Mesenchymal stem cell (in vitro differentiated cells and primary cell): Measurements from ENCODE around the gene KCNQ5.

Experiments used
- DNase-seq: peaks from one replicate; pipeline ENCODE4 v3.0.0-alpha.2; 2013
- H2AFZ ChIP-seq: one replicate; pipeline ENCODE4 v1.6.1; 2013; ENCODE audit warnings: low read depth, mild to moderate bottlenecking, control low read depth, inconsistent platforms, low read length, moderate library complexity
- H2AK5ac ChIP-seq: 2 replicates; pipeline ENCODE4 v1.6.1; 2013; ENCODE audit warnings: low read length, moderate library complexity, mild to moderate bottlenecking, inconsistent platforms; ENCODE audit not compliant: severe bottlenecking
- H2BK120ac ChIP-seq: one replicate; pipeline ENCODE4 v1.6.1; 2013; ENCODE audit warnings: low read depth, mild to moderate bottlenecking, inconsistent platforms, low read length, moderate library complexity
- H2BK12ac ChIP-seq, 2 experiments: one replicate each; pipeline ENCODE4 v1.6.1; 2013; ENCODE audit warnings: inconsistent platforms in 2 of 2, low read length in 2 of 2, mild to moderate bottlenecking in 2 of 2, moderate library complexity in 2 of 2, control low read depth in 1 of 2
- H2BK15ac ChIP-seq: one replicate; pipeline ENCODE4 v1.6.1; 2013; ENCODE audit warnings: mild to moderate bottlenecking, low read depth, inconsistent platforms; ENCODE audit not compliant: poor library complexity, severe bottlenecking
- H2BK5ac ChIP-seq: 2 replicates; pipeline ENCODE4 v1.6.1; 2013; ENCODE audit warnings: low read depth, mild to moderate bottlenecking, low read length, control low read depth, inconsistent platforms; ENCODE audit not compliant: poor library complexity, severe bottlenecking
- H3K14ac ChIP-seq, 2 experiments: one replicate each; pipeline ENCODE4 v1.6.1; 2013; ENCODE audit warnings: inconsistent platforms in 2 of 2, low read length in 2 of 2, control low read depth in 1 of 2, mild to moderate bottlenecking in 1 of 2, moderate library complexity in 1 of 2
- H3K18ac ChIP-seq, 2 experiments: one replicate each; pipeline ENCODE4 v1.6.1; 2013; ENCODE audit warnings: inconsistent platforms in 2 of 2, low read length in 2 of 2, control low read depth in 1 of 2, low read depth in 1 of 2, mild to moderate bottlenecking in 1 of 2
- H3K23ac ChIP-seq, 2 experiments: one replicate each; pipeline ENCODE4 v1.6.1; 2013; ENCODE audit warnings: inconsistent platforms in 2 of 2, low read length in 2 of 2, mild to moderate bottlenecking in 2 of 2, moderate library complexity in 2 of 2, control low read depth in 1 of 2
- H3K27ac ChIP-seq: 2 replicates; pipeline ENCODE4 v1.5.1; 2013; ENCODE audit warnings: mild to moderate bottlenecking, moderate library complexity, low read length, control low read depth, inconsistent platforms; ENCODE audit not compliant: poor library complexity, severe bottlenecking
- H3K27me3 ChIP-seq, 2 experiments: 2 replicates each; pipeline versions ENCODE4 v1.6.1 to v1.7.0; 2013; ENCODE audit warnings: low read length in 2 of 2, mild to moderate bottlenecking in 2 of 2, moderate library complexity in 2 of 2, control low read depth in 1 of 2, inconsistent platforms in 1 of 2; ENCODE audit not compliant: control insufficient read depth in 1 of 2, insufficient read depth in 1 of 2
- H3K36me3 ChIP-seq, 2 experiments: 2 replicates each; pipeline versions ENCODE4 v1.6.1 to v1.7.0; 2013; ENCODE audit warnings: low read length in 2 of 2, control low read depth in 1 of 2, inconsistent platforms in 1 of 2, low read depth in 1 of 2, mild to moderate bottlenecking in 1 of 2; ENCODE audit not compliant: insufficient read depth in 2 of 2, control insufficient read depth in 1 of 2
- H3K4ac ChIP-seq, 2 experiments: one replicate each; pipeline ENCODE4 v1.6.1; 2013; ENCODE audit warnings: inconsistent platforms in 2 of 2, low read length in 2 of 2, mild to moderate bottlenecking in 2 of 2, moderate library complexity in 2 of 2, control low read depth in 1 of 2, low read depth in 1 of 2
- H3K4me1 ChIP-seq: 2 replicates; pipeline ENCODE4 v1.6.1; 2013; ENCODE audit warnings: low read depth, low read length, control low read depth; ENCODE audit not compliant: control insufficient read depth, insufficient read depth
- H3K4me2 ChIP-seq: 2 replicates; pipeline ENCODE4 v1.6.1; 2013; ENCODE audit warnings: low read length, mild to moderate bottlenecking, inconsistent platforms; ENCODE audit not compliant: poor library complexity, severe bottlenecking
- H3K4me3 ChIP-seq, 2 experiments: 2 replicates each; pipeline versions ENCODE4 v1.5.1 to v1.7.0; 2013; ENCODE audit warnings: low read length in 2 of 2, mild to moderate bottlenecking in 2 of 2, control low read depth in 1 of 2, low read depth in 1 of 2; ENCODE audit not compliant: insufficient read depth in 1 of 2
- H3K79me1 ChIP-seq: replicated peaks from 2 replicates; pipeline ENCODE4 v1.6.1; 2013; ENCODE audit warnings: mild to moderate bottlenecking, control low read depth, low read length, inconsistent platforms; ENCODE audit not compliant: poor library complexity, severe bottlenecking
- H3K9ac ChIP-seq: 2 replicates; pipeline ENCODE4 v1.7.0; 2013; ENCODE audit warnings: mild to moderate bottlenecking, low read length, moderate library complexity
- H3K9me3 ChIP-seq: 2 replicates; pipeline ENCODE4 v1.7.0; 2013; ENCODE audit warnings: mild to moderate bottlenecking, low read length; ENCODE audit not compliant: control insufficient read depth
- H4K8ac ChIP-seq: one replicate; pipeline ENCODE4 v1.6.1; 2013; ENCODE audit warnings: inconsistent platforms, mild to moderate bottlenecking, low read length, moderate library complexity
- H4K91ac ChIP-seq: one replicate; pipeline ENCODE4 v1.6.1; 2013; ENCODE audit warnings: mild to moderate bottlenecking, low read length, inconsistent platforms
- WGBS: methylation state at CpG from one replicate; pipeline ENCODE4 v1.1.7; 2013; ENCODE audit warnings: mixed read lengths; 5-methylcytosine and 5-hydroxymethylcytosine counted together

KCNQ5 gene

DNA sequence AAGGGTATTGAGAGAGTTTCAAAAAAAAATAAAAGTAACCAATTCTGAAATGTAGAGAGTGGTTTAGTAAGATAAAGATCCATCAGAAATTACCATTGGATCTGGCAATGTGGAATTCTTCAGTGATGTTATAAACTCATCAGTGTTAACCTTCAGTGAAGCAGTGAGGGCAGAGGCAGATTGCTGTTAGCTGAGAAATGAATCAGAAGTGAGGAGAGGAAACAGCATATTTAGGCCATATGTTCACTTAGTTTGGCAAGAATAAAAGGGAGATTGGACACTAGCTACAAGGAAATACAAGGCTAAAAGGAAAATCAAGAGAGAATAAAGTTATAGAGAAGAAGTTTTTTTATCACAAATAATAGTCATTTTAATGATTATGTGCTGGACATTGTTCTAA is 9.6 kb downstream of the KCNQ5 start:
- Histone ChIP-seq H3K27me3 (peaks cover 17% of the 10 kb centered on the region in 2 experiments), H3K9ac (no peak overlapping the region), H3K4ac (no peak overlapping the region), H3K4me1 (no peaks in the 10 kb centered on the region), H3K14ac (no peak overlapping the region), H2AK5ac (no peak overlapping the region), H3K4me2 (no peak overlapping the region), H3K27ac (no peak overlapping the region), H2BK15ac (no peak overlapping the region), H3K4me3 (no peak overlapping the region), H2AFZ (no peak overlapping the region), H3K79me1 (no peaks in the 10 kb centered on the region), H2BK5ac (no peak overlapping the region), H3K18ac (no peak overlapping the region), H3K36me3 (no peaks in the 10 kb centered on the region), H4K8ac (no peak overlapping the region), H2BK12ac (no peak overlapping the region), H3K9me3 (peaks cover 3% of the 10 kb centered on the region), H3K23ac (no peak overlapping the region), H2BK120ac (no peak overlapping the region), H4K91ac (no peak overlapping the region)
- no peak for DNase-seq

DNA sequence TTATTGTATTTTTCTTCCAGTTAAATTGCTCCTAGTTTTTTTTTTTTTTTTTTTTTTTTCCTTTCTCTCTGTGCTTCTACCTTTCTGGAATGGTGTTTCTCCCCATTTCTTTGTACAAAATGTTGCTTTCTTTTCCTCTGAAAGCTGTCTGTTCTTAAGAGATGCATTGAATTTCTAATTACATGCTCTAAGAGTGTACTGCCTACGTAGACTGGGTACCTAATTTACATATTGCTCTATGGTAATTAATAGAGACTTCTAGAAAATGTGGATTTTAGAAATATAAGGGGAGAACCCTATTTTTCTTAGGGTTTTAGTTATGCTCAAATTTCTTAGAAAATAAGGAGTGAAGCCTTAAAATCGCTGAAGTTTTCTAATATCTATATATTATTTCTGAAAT is 13.8 kb downstream of the KCNQ5 start:
- no peak overlapping the region for H3K18ac ChIP-seq
- H3K9ac ChIP-seq = no peak overlapping the region
- H3K36me3 ChIP-seq = no peaks in the 10 kb centered on the region
- no peak overlapping the region for H2AK5ac ChIP-seq
- DNase-seq = no peak
- H3K4me3 ChIP-seq = no peak overlapping the region
- H3K4me2 ChIP-seq = no peak overlapping the region
- no peaks in the 10 kb centered on the region for H3K79me1 ChIP-seq
- no peak overlapping the region for H4K91ac ChIP-seq
- no peak overlapping the region for H2BK5ac ChIP-seq
- no peak overlapping the region for H4K8ac ChIP-seq
- no peak overlapping the region for H3K14ac ChIP-seq
- no peak overlapping the region for H2BK120ac ChIP-seq
- H2AFZ ChIP-seq = no peak overlapping the region
- no peak overlapping the region for H2BK12ac ChIP-seq
- no peak overlapping the region for H3K4ac ChIP-seq
- no peak overlapping the region for H2BK15ac ChIP-seq
- H3K27me3 ChIP-seq = peaks cover 9 to 10% of the 10 kb centered on the region in 2 experiments
- no peak overlapping the region for H3K23ac ChIP-seq
- WGBS = no CpG with 5 or more reads among the region's 2 CpGs
- H3K27ac ChIP-seq = no peak overlapping the region
- H3K9me3 ChIP-seq = no peaks in the 10 kb centered on the region
- H3K4me1 ChIP-seq = no peaks in the 10 kb centered on the region

DNA sequence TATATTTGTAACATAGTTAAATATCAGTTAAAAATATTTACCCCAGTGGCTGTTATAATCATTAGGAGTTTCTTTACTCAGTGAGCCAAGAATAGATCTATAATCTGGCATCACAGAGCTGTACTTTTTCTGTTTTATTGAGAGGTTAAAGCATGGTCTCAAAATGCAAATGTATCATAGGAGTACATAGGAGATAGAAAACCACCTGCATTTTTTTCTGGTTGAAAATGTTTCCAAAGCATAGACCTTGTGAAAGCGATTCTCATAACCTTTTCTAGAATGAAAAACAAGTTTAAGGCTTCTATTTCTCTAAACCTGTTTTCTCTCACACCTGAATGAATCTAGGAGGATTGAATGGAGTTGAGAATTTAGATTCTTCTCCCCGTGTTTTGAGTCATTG is 14.4 kb downstream of the KCNQ5 start:
- no peak overlapping the region for H3K4ac ChIP-seq
- DNase-seq = no peak
- no peak overlapping the region for H2AFZ ChIP-seq
- no peaks in the 10 kb centered on the region for H3K79me1 ChIP-seq
- no peak overlapping the region for H2BK5ac ChIP-seq
- peaks cover 9 to 10% of the 10 kb centered on the region in 2 experiments for H3K27me3 ChIP-seq
- no peak overlapping the region for H2BK12ac ChIP-seq
- H2BK15ac ChIP-seq = no peak overlapping the region
- WGBS = no CpG with 5 or more reads among the region's 2 CpGs
- no peak overlapping the region for H3K27ac ChIP-seq
- no peaks in the 10 kb centered on the region for H3K4me1 ChIP-seq
- no peak overlapping the region for H3K4me3 ChIP-seq
- no peak overlapping the region for H3K14ac ChIP-seq
- H4K91ac ChIP-seq = no peak overlapping the region
- no peak overlapping the region for H3K18ac ChIP-seq
- no peak overlapping the region for H3K4me2 ChIP-seq
- no peak overlapping the region for H3K9ac ChIP-seq
- H2BK120ac ChIP-seq = no peak overlapping the region
- no peak overlapping the region for H2AK5ac ChIP-seq
- H4K8ac ChIP-seq = no peak overlapping the region
- H3K36me3 ChIP-seq = no peaks in the 10 kb centered on the region
- no peaks in the 10 kb centered on the region for H3K9me3 ChIP-seq
- H3K23ac ChIP-seq = no peak overlapping the region

DNA sequence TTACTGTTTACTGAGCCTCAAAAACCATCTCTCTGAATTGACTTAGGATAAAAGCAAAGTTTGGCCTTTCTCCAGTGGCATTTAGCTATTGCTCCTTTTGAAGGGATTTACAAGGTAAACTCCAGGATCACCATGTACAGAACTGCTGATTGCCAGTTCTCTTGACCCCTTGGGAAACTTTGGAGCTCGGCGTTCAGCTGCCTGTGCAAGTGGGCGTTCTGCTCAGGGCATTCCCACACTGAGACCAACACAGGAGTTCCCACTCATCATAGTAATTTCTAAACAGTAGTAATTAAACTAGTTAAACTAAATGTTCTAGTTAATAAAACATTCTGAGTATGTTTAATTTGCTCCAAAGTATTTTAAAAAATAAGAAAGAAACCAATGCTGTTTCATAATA is 14.9 kb downstream of the KCNQ5 start:
- no peak overlapping the region for H2BK12ac ChIP-seq
- H3K14ac ChIP-seq = no peak overlapping the region
- no peak overlapping the region for H3K18ac ChIP-seq
- H2BK120ac ChIP-seq = no peak overlapping the region
- H3K4me1 ChIP-seq = no peaks in the 10 kb centered on the region
- H3K4me3 ChIP-seq = no peak overlapping the region
- H2AK5ac ChIP-seq = no peak overlapping the region
- DNase-seq = no peak
- no peak overlapping the region for H3K4me2 ChIP-seq
- no peak overlapping the region for H4K8ac ChIP-seq
- no peak overlapping the region for H4K91ac ChIP-seq
- no peaks in the 10 kb centered on the region for H3K79me1 ChIP-seq
- no peak overlapping the region for H2AFZ ChIP-seq
- no peak overlapping the region for H3K23ac ChIP-seq
- H3K27me3 ChIP-seq = peaks cover 9 to 10% of the 10 kb centered on the region in 2 experiments
- 93% methylated on average over 2 of the region's 3 CpGs for WGBS
- H3K27ac ChIP-seq = no peak overlapping the region
- no peak overlapping the region for H3K4ac ChIP-seq
- no peak overlapping the region for H3K9ac ChIP-seq
- no peak overlapping the region for H2BK15ac ChIP-seq
- no peak overlapping the region for H2BK5ac ChIP-seq
- H3K9me3 ChIP-seq = no peaks in the 10 kb centered on the region
- no peaks in the 10 kb centered on the region for H3K36me3 ChIP-seq
